HCEC 1CT (cell line): ENCODE data around the gene WDR5.

Experiments used
- DNase-seq: peaks from one replicate; pipeline ENCODE4 v3.0.0-alpha.2; 2017

WDR5 gene

DNA sequence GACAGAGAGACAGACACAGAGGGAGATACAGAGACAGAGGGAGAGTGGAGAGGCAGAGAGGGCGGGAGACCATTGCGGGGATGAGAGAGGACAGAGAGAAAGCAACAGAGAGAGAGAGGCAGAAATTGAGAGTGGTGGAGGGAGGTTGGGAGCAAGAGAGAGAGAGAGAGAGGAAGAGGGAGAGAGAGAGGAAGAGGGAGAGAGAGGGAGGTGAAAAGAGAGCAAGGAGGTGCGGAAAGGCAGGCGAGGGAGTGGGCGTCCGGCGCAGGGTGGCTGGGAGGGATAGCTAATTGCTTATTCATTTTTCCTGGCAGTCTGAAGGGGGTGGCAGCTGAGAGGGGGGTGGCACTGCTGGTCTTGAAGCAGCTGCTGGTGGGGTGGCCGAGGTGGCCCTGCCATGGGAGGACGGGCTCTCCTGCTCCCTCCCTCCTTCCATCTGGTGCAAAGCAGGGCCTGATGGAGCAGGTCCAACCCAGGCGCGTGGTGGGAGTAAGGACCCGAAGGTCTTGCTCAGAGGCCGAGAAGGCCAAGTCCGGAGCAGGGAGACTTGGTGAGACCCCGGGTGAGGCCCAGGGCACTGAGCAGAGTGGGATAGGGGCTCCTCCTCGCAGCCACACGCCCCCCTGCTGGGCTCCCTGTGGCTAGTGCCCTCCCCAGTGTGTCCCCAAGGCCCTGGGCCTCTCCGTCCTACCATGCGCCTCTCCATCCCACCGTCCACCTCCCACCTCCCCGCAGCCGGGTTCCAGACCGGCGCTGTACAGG is 53.8 kb downstream of the WDR5 start:
- DNase-seq, result no peak

DNA sequence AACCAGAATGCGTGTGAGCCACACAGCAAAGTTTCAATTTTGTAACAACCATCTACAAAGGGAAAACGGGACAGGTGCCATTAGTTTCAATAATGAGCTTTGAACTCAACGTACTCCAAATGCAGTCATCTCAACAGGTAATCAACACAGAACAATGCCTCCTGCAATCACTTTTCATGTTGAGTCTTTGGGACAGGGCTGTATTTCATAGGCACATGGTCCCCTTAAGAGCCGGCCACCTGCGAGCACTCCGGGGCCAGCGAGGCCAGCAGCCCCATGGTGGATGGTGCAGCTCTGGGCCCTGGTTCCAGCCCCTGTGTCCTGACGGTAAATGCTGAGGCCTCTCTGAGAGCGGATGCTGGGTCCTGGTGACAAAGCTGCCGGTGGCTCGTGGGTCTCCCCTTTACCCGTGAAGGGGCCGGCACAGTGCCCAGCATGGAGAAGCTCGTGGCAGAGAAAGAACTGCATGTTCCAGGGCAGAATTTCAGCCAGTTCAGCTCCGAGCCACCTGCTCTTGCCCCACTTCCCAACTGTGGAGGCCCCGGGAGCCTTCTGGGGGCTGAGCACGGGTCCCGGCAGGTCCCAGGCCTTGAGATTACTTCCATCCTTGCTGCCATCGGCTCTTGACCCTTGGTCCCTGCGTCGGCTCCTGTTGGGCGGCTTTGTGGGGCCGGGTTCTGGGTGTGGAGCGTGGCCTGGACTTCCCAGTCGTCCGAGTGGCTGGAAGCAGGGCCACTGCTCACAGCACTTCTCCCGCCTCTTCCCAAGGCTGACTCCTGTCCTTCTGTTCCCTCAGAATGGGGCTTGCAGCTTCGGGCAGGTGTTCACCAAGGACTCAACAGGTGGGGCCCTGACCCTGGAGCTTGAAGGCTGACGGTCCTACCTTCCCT is 54.6 kb downstream of the WDR5 start:
- DNase-seq, result no peak

DNA sequence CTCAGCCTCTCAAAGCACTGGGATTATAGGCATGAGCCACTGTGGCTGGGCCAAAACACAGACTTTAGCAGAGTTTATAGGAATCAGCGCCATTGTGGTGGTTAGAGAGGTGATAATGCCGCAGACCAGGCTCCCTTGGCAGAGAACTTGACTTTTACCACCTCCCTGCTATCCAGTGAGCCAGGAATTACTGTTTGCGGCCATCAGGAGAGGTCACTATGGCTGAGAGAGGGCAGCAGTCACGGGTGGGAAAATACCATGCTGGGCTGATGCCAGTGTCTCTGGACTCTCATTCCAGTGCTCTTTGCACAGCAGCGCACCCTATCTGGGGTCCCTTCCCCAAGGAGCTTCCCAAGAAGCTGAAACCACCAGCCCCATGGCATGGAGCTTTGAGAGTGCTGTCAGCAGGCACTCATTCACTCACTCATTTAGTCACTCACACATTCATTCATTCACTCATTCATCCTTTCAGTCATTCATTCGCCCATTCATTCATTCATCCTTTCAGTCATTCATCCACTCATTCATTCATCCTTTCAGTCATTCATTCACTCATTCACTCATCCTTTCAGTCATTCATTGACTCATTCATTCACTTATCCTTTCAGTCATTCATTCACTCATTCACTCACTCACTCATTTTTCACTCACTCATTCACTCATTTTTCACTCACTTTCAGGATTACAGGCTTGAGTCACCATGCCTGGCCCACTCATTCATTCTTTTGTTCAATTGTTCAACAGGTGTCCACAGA is 55.8 kb downstream of the WDR5 start:
- no peak for DNase-seq

DNA sequence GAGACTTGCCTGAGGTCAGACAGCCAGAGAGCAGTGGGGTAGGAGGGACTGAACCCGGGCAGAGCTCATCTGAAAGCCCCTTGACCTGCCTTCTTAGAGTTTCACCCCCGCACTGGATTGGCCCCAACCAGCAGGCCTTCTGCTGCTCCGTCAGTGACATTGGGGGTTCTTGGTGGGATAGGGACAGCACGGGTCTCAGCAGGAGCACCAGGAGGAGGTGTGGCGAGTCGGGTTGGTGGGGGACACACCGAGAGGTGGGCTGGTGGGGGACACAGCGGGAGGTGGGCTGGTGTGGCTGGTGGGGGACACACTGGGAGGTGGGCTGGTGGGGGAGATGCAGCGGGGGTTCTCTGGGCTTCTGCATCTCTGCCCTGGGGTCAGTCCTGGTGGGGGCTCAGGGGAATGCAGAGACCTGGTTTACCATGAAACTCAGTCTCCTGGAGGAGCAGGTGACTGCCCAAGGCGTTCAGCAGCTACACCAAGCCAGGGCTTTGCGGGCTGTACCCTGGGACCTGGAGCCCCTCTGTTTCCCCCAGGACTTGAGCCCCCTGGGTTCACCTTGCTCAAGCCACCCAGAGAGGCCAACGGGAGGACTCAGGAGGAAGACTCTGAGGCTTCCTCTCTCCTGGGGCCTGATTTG is 56.5 kb downstream of the WDR5 start:
- DNase-seq, result no peak

DNA sequence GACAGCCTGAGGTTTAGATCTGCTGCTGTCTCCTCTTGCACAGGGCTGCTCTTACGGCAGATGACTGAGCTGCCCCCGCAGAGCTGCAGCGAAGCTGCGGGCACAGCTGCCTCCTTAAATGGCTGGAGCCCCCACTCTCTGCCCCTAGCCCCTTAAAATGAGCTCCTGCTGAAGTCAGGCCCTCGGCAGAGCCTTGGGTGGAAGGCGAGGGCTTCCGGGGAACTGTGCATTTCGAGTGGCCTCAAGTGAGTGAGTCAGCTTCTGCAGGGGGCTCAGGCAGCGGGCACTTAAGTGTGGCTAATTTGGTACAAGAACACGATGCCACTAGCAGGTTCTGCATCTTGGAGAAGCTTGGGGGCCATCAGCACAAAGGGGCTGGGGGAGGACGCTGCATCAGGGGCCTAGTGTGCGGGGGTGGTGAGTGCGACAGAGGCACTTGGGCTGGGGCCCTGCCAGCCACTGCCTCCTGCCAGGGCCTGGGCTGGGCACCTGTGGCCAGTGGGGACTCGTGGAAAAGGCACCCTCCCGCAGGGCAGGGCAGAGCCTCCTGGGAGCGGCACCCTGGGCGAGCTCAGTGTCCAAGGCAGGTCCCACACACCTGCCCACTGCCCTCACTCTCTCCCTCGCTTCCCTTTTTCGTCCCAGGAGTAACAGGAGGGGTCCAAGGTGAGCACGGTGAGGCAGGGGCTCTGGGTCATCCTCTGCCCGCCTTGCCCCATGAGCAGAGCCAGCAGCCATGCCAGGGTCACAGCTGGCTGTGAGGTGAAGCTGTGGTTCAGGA is 57.3 kb downstream of the WDR5 start:
- no peak for DNase-seq

DNA sequence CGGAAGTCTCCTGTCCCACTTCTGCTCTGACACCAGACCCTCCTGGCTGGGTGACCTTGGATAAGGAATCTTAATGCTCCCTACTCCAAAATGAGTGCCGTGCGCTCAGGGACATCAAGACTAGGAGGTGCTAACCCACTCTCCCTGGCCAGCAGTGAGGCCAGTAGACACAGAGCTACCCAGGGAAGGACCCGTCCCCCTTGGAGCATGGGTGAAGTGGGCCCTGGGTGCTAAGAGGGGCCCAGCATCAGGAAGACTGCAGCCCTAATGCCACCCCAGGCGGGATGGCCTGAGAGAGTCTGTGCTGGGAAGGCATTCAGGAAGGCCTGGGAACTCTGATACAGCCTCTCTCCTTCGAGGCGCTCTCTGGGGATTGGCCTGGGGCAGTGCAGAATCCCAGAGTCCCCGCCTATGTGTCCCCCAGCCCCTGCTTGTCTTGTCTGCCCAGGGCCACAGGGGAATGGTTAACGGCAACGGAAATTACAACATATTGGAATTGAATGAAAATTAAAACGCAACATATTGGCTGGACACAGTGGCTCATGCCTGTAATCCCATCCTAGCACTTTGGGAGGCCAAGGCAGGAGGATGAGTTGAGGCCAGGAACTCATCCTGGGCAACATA is 58.1 kb downstream of the WDR5 start:
- DNase-seq, result no peak

DNA sequence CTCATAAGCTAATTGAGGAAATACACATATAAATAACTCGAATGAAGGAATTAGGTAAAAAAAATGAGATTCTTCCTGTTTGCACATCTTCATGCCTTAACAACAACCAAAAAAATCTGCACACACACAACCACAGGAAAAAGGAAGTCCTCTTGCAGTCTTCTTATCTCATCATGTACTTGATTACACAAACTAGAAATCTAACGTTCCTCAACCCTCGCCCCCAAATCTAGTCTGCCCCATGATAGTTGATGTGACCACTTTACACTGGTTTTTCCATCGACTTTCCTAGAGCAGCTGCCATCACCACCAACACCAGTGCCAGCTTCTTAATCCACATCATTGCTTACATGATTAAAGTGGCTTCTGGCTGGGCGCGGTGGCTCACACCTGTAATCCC is 59.7 kb downstream of the WDR5 start:
- no peak for DNase-seq

DNA sequence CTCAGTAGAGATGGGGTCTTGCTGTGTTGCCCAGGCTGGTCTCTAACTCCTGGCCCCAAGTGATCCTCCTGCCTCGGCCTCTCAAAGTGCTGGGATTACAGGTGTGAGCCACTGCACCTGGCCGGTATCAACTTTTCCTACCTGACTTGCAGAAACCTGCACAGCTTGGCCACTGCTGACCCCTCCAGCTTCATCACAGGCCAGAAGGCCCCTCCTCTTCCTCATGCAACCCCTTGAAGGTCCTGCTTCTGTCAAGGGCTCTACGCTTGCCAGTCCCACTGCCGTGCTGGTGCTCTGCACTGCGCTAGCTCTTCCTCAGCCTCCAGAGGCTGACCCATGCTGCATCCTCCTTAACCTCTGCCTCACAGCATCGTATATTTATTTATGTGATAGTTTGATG is 61.0 kb downstream of the WDR5 start:
- DNase-seq, result no peak

DNA sequence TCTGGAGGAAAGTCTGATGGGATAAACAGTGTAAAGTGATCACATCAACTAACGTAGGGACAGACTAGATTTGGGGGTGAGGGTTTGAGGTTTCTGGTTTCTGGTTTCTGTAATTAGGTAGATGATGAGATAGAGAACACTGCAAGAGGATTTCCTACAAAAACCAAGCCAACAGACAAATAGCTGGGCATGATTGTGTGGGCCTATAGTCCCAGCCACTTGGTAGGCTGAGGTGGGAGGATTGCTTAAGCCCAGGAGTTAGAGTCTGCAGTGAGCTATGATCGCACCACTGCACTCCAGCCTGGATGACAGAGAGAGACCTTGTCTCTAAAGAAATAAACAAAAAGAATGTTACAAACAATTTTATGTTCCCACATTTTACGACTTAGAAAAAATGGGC is 62.9 kb downstream of the WDR5 start:
- no peak for DNase-seq

DNA sequence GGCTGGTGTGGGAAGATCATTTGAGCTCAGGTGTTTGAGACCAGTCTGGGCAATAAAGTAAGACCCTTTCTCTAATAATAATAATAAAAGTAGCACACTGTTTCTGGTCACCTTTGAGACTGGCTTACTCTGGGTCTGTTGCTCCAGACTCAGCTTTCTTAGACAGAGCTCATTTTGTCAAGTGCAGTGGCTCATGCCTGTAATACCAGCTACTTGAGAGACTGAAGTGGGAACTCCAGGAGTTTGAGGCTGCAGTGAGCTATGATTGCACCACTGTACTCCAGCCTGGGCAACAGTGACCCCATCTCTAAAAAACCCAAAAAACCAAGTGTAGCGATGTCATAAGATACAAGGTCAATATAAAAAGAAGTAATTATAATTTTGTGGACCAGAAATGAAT is 64.8 kb downstream of the WDR5 start:
- DNase-seq, result no peak

DNA sequence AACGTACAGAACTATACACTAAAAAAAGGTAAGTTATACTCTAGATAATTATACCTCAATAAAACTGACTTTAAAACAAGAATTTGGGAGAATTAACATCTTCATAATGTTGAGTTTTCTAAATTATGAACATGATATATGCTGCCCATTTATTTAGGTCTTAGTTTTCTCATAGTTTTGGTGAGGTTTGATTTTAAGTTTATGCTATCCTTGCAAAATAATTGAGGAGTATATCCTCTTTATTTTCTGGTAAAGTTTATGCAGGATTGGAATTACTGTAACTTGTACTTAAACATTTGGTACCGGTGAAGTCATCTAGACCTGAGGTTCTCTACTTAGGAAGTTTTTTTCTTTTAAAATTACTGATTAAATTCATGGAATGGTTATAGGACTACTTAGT is 67.3 kb downstream of the WDR5 start:
- DNase-seq, result no peak

DNA sequence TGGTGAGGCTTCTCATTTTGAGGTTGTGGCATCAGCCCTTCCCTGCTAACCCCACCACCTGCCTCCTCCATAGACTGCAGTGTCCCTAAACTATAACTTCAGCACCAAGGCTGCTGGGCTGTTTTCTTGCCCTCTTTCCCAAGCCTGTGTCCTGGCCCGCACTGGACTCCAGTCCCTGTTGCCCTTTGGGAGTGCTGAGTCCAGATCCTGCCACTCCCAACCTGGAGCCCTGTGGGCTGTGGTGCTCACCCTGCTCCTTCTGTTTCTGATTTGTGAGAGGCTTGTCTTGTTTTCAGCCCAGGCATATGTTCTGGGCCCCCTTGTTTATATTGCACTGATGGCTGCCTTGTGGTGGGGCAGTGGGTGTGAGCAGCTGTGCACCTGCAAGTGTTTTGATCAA is 68.2 kb downstream of the WDR5 start:
- DNase-seq, result no peak

DNA sequence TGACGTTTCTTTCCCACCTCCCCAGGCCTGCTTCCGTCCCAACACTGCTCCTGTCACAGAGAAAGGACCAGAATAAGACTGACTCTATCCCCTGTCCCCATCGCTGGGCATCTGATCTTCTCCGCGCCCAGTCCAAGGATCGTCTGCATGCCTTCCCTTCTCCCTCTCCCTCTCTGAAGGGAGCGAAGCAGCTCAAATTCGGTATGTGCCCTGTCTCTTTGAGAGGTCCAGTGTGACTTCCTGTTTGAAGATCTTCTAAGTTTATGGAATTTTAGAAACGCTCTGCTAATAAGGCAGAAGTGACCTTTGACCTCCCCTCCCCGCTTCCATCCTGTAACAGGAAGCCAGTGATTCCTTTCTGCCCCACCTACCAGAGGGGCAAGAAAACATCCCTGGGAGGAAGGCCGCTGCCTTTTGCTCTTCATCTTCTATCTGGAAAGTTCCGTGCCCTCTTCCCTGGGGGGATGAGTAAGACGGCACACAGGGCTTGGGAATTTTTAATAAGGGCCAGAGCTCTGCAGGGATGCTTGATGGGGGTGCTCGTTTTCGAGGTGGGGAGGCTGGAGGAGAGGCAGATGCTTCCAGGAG is 69.2 kb downstream of the WDR5 start:
- no peak for DNase-seq

DNA sequence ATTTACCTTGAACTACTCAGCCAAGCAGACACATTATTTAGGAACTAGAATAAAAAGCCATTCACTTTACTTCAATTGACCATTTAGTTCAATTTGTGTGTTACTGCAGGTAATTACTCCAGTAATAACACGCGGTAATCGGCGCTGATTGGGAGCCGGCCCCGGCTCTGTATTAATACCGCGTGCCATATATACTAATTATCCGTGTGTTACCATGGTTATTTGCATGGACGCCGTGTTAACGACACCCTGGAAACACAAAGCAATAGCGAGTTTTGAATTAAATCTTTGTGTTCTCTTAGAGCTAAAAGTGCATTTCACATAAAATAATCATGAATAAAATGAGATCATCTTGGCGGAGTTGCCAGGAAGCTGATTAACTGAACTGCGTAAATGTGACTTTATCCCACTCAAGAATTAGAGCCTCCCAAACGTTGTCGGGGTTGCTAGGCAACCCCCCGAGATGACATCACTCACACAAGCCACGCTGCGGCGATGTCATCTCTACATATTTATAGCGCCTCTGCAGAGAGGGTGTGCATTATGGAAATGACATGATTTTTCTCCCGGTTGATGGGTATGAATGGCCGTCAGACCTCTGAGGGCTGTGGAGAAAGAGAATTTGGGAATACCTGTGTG is 69.9 kb downstream of the WDR5 start:
- DNase-seq, result peak; percentile 24

DNA sequence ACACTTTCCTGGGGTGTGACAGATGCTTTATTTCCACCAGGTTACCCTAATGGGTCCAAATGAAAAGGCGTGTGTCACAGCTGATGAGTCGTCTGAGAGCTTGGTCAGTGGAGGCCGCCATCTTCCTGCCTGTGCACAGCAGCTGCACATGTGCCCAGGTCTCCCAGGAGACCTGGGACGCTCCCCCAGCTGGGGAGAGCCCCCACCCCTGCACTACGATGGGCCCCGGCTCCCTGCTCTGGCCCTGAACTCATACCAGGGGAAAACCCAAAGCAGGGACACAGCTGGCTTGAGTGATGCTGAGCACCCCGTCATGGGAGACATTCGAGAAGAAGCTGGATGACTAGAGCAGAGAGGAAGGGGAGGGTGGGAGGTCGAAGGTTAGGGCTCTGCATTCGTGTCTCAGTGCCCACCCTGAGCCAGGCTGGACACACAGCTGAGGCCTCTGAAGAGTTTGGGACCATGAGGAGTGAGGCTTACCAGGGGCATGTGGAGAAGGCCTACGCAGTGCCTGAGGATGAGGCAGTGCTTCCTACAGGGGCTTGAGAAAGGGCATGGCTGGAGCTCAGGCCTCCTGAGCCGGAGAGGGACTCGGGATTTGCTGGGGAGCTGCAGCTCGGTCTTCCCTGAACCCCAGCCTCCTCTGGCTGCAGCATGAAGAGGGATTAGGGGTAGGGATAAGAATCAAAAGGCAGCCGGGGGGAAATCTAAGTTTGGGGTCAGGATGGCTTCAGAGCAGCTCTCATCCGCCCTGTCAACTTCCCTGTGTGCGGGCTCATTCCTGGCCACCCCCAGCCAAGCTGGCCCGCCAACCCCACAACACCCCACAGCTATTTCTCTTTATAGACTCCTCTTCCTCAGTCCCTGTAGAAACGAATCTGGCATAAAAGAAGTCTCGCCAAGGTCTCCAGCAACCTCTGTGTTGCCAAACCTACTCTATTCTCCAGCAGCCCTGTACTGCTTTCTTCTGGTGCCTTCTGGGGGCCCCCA is 70.7 kb downstream of the WDR5 start:
- DNase-seq, result no peak

DNA sequence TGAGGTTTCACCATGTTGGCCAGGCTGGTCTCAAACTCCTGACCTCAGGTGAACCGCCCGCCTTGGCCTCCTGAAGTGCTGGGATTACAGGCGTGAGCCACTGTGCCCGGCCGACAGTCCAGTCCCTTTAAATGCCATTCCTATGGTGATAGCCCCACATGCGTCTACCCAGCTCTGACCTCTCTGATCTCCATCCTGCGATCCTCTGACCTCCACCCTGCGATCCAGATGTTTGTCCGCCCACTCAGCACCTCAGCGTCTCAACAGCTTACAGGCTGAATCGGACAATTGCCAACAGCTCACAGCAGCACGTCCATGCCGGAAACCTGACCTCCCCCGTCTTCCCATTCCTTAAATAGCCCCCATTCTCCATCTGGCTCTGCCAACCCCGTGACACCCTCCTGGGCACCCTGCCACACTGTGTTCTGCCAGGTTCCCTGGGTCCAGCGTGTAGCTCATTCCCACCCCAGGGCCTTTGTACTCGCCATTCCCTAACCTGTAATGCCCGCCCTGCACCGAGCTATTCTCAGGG is 72.5 kb downstream of the WDR5 start:
- no peak for DNase-seq

DNA sequence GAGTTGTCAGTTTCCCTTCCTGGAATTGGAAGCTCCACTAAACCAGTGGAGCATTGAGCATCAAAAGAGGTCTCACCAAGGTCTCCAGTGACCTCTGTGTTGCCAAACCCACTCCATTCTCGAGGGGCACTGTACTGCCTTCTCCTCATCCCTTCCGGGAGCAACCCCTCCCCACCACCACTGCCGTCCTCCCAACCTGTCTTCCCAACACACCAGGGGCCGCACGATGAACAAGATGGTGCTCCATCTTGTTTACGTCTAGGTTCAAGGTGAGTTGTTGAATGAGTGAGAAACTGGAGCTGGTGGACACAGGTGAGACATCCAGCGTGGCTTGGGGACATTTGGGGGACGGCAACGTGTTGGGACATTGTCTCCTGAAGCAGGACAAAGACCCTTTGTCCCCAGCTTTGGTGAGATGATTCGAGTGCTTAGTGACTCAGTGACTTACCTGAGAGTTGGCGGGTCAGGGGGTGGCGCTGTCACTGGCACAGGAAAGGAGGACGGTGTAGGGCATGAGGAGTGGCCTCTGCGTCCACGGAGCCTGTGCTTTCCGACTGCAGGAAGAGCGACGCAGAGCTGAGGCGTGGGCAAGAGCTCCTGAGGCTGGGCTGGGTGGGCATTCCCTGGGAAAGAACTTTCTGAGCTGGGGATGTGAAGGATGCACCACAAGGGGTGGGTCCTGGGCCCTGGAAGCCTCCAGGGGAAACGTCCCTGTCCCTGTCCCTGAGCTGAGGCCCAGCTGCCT is 73.3 kb downstream of the WDR5 start:
- no peak for DNase-seq
